GM19035 (cell line): ENCODE data around the gene SBF2.

Experiments used
- ATAC-seq: cut with Tn5 transposase; IDR thresholded peaks from one replicate; pipeline ENCODE4 v1.9.1; 2021; ENCODE audit not compliant: unreplicated experiment

The SBF2 gene

GRCh38 chr11:10293423-10294289 lies at the start of gene SBF2:
Gene SBF2 (minus strand): TSS chr11:10294219. CDS start chr11:10294069, 150 bp downstream.
- ATAC-seq = peak; percentile 51

DNA sequence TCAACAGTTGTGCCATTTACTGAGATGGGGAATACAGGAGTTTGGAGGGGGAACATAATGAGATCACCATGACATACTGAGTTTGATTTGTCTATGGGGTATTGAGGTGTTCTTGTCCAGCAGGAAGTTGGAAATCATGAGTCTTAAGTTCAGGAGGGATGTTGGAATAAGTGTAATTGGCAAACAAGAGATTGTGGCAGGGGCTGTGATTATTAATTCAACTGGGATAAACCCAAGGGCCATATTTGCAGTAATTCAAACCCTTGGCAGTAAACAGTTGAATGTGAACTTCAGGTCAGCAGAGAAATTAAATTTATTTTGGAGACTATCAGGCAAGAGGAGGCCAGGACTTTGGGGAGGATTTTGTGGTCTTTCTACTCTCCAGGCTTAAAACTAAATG lies 44.3 kb upstream of the SBF2 start:
- no peak for ATAC-seq

GRCh38 chr11:10333490-10333889 lies 39.5 kb upstream of the SBF2 start:
- no peak for ATAC-seq

DNA sequence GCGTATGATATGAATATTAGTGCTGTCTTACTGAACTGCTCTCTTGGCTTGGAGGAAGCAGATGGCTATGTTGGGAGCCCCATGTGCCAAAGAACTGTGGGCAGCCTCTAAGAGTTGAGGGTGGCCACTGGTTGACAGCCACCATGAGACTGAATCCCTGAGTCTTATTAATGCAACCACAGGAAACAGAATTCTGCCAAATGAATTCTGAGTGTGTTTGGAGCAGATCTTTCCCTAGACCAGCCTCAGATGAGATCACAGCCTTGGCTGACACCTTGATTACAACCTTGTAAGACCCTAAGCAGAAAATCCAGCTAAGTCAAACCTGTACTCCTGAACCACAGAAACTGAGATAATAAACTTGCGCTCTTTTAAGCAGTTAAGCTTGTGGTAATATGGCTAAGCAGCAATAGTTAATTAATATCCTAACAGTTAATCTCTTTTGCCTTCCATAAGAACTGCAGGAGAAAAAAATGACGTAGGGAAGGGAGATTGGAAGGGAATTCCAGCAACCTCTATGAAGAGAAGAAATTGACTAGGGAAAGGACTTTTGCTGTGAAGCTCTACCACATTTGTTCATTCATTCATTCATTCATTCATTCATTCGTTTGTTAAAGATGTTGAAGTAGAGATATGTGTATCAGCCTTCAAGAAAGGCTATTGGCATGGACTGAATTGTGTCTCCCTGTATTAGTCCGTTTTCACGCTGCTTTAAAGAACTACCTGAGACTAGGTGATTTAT lies 37.7 kb upstream of the SBF2 start:
- no peak for ATAC-seq

DNA sequence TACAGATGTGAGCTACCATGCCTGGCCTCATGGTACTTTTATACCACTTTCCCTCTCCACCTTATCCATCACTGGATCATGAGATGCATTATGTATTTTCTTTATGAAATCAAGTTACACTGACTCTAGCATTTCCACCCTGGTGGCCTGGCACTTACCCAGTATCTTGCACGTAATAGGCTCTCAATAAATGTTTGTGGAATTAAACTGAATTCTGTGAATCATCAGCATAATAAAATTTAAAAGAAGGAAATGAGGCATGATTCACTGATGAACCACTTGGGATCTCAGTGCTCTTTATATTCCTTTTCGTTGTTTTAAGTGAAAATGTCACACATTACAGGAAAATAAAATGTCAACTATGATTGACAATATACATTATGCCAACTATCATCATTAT lies 35.9 kb upstream of the SBF2 start:
- no peak for ATAC-seq

DNA sequence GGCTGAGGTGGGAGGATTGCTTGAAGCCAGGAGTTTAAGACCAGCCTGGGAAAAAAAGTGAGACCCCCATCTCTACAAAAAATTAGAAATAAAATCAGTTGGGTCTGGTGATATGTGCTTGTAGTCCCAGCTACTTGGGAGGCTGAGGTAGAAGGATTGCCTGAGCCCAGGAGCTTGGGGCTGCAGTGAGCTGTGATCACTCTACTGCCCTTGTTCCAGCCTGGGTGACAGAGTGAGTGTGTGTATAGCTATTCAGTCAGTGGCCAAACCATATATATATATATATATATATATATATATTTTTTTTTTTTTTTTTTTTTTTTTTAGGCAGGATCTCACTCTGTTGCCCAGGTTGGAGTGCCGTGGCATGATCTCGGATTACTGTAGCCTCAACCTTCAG lies 35.3 kb upstream of the SBF2 start:
- ATAC-seq = no peak

DNA sequence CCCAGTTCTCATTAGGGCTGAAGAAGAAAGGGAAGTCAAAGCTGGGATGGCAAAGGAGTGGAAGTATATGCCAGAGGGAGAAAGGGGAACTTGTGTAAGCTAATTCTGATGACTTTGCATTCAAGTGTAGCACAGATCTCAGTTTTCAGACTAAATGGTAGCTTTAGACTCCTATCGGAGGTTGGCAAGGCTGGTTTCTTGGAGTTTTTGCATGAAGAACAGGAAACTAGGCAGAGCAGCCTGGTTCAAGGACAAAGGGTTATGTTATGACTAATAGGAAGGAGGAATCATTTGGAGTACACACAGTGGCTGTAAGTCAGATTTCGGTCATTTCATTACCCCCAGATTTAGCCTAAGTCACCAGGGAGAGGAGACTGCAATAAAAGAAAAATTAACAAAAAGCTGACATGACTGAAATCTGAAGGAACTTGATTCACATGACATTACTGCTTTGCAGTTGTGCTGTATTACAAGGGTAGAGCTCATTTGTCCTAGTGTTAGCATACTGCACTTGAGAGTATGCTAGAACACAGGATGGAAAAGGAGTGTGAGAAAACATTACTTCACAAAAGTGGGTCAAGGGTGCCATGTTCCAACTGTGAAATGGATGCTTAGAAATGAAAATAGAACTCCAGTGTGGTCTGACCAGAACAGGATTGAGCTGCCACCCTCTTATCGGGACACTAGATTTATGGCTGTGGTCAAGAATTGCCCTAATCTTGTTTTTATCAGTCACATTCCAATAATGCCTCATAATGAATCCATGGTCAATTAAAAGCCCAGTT lies 34.5 kb upstream of the SBF2 start:
- no peak for ATAC-seq

DNA sequence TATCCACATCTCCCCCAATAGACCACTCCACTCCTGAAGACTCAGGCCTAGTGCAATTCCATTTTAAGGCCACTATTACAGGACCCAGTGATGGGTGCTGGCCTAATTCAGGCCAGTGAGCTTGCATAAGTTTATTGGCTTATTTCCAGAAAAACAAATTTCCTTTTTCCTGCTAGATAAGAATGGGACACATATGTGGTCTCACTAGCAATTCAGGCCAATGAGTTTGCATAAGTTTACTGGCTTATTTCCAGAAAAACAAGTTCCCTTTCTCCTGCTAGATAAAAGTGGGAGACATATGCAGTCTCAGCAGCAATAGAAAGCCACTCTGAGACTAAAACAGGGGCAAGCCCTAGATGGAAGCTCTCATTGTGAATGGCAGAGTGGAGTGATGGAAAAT lies 33.2 kb upstream of the SBF2 start:
- ATAC-seq = no peak

GRCh38 chr11:10326012-10326964 lies 32.3 kb upstream of the SBF2 start:
- no peak for ATAC-seq

DNA sequence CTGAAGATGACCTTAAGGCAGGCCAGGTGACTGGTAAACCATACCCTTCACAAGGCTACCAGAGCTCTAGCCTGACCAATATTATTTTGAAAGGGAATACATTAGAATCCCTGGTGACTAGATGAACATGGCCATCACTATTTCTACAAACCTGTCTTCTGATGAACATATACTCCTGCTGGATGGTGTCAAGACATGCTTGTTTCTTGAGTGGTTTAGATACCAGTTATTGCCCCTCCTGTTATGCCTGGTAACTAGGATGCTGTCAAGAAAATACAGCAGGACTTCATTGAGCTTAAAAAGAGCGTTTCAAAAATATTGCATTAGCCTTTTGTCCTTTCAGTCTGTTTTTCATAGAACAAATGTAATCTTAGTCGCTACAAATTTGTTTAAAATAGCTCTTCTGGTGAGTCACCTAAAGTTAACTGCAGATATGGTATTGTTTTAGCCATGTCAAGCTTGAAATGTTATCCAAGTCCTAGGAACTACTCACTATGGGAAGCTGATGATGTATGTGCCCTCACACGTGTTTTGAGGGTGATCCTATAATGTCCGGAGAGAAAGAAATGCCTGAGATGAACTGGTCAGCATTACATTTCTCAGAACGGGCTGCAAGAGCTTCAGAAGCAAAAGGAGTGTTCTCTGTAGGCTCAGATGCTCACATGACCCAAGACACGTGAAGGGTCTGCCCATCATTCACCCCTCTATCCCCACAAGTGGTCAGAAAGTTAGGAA lies 31.4 kb upstream of the SBF2 start:
- ATAC-seq = no peak

- no peak for ATAC-seq
Measured at GRCh38 chr11:10324474-10324873, 30.5 kb upstream of the SBF2 start.

DNA sequence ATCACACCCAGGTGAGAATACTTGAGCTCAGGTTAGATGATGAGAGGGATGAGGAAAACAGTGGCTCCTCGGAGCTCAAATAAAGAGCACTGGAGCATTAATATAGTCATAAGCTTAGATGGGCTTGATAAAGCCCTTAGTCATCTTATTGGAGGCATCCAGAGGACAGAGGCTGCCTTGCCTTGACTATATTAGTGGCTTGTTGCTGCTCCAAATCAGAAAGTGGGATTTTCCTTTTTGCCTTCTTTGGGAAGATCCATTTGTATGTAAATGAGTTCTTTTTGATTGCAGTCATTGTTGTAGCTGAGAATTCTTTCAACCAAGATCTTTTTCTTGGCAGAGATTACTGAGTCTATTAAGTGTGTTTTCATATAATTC lies 29.8 kb upstream of the SBF2 start:
- no peak for ATAC-seq

DNA sequence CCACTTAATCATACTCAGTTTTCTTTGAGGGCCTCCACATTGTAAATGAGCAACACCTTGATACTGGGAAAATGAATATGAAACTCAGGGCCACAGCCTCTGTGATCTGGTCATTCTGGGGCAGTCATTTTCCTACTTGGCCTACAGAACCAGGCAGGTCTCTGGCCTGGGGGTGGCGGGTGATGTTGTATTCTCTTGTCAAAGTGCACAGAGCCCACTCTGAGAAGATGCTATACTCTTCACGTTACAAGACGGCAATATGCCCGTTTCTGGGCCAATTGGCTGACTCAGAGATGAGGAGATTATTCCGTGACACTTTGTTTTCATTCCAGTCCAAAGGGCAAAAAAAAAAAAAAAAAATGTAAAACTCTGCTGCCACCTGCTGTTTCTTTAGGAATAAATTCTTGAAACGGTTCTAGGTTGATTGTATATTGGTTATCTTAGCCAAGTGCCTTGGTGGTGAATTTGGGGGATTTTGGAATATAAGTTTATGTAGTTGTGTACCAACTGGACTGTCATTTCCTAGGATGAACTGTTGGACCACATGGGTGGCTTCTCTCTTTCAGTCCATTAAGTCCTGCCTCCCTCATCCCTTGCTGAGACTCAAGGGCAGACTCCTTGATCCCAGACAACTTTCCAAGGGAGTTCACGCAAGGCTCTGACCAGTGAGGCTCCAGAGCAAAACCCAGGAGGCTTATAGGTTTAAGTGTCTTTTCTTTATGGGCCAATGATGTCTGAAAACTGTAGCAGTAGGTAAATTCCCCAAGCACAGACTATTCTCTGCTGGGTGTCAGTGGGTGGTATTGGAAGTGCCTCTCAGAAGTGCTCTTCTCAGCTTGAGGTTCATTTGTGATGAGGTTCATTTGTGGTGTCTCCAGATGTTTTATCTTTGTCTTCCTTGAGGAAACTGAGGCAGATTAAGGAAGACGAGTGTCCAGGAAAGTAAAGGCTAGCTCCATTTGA lies 29.1 kb upstream of the SBF2 start:
- ATAC-seq = peak; percentile 56

- ATAC-seq = no peak
Measured at GRCh38 chr11:10322401-10322800, 28.4 kb upstream of the SBF2 start.

DNA sequence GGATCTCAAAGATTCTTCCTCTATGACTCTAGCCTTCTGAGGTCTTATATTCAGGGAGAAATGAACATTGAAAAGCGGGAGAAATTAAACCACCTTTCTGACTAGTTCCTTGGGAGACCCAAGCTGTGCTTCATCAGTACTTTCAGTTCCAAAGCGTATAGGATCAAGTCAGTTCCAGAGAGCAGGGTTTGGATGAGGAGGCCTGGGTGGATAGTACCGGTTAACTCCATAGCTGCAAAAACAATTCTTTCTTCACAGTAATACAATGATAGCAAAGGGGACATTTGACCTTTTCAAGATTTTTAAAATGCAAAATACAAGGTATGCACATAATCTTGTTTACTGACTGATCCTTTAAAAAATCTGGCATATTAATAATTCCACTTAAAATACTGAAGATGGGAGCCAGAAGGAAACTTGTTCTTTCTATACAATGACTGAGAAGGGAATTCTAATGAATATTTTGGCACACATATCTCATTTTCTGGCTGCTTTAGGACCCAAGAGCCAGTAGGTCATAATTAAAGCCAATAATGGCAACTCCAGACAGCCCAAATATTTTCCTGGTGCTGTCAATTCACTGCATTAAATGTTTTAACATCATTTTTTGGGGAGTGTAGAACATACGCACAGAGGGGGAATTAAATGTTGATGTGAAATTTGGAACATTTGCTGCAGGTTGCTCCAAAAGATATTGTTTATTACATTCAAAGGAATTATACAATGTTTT lies 26.9 kb upstream of the SBF2 start:
- ATAC-seq = no peak

- no peak for ATAC-seq
Measured at GRCh38 chr11:10319702-10320558, 25.9 kb upstream of the SBF2 start.

DNA sequence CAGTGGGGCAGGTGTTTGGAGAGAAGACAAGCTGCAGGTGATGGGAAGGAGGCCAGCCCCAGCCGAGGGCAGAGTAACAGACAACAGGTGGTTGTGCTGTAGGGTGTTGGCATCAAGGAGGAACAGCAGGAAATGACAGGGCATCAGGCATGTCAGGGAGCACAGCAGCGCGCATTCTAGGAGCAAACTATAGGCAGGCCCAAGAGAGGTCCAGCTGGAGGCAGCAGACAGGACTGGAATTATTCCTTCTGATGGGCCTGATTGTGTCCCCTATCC lies 24.4 kb upstream of the SBF2 start:
- ATAC-seq = no peak
